PFSK-1 (cell line): Measurements from ENCODE around the gene TMEM132A.

Experiments used
- FOXP2 ChIP-seq: optimal IDR thresholded peaks from 2 replicates; pipeline ENCODE3; 2011; ENCODE audit warnings: borderline replicate concordance, control low read depth, inconsistent platforms; ENCODE audit not compliant: insufficient read depth; ENCODE audit errors: extremely low read length, extremely low read depth
- POLR2AphosphoS5 ChIP-seq: IDR thresholded peaks from 2 replicates; pipeline ENCODE4 v1.6.1; 2012; ENCODE audit warnings: low read depth, mild to moderate bottlenecking, control low read depth, low read length, moderate library complexity
- REST ChIP-seq, 2 experiments: IDR thresholded peaks; 2 replicates each; pipeline versions ENCODE4 v1.6.1 to v1.8.0; 2011 to 2012; ENCODE audit warnings: low read depth in 2 of 2, low read length in 2 of 2, control low read depth in 1 of 2, inconsistent platforms in 1 of 2, mild to moderate bottlenecking in 1 of 2, moderate library complexity in 1 of 2; ENCODE audit not compliant: insufficient read depth in 1 of 2
- SIN3A ChIP-seq: IDR thresholded peaks from 2 replicates; pipeline ENCODE4 v1.6.1; 2012; ENCODE audit warnings: mild to moderate bottlenecking, low read length, moderate library complexity, borderline replicate concordance; ENCODE audit not compliant: insufficient read depth
- TAF1 ChIP-seq: IDR thresholded peaks from 2 replicates; pipeline ENCODE4 v1.6.1; 2012; ENCODE audit warnings: low read length, control low read depth, borderline replicate concordance; ENCODE audit not compliant: insufficient read depth

The TMEM132A gene

DNA sequence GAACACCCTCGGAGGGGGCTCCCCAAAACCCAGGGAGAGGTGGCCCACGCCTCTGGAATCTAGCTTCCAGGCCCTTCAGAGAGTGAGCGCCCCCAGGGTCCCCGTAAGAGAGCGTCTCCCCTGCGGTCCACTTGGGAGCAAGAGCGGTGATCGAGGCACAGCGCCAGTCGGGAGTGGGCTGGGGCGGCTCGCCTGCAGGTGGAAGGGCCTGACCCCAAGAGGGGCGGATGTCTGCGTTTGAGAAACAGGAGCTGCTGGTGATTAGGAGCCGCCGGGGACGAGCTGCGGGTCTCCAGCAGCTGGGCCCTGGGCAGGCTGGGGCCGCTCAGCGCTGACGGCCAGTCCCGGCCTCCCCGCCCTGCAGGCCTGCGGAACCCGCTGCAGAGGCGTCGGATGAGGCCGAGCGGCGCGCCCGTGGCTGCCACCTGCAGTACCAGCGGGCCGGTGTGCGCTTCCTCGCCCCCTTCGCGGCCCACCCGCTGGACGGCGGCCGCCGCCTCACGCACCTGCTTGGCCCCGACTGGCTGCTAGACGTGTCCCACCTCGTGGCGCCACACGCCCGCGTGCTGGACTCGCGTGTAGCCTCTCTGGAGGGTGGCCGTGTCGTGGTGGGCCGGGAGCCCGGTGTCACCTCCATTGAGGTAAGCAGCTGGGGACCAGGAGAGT, 10.0 kb downstream of the TMEM132A start:
- TF ChIP-seq POLR2AphosphoS5 = no peak
- no peak for TF ChIP-seq SIN3A
- no peak for TF ChIP-seq TAF1
- no peak for TF ChIP-seq REST (IDR thresholded peaks at IDR 0.05; ENCODE audit: insufficient read depth in 1 of 2, low read depth in 2 of 2, low read length in 2 of 2)
- TF ChIP-seq FOXP2 = no peak

- TF ChIP-seq SIN3A (no peak), FOXP2 (no peak), TAF1 (no peak), REST (IDR thresholded peaks at IDR 0.05; ENCODE audit: insufficient read depth in 1 of 2, low read depth in 2 of 2, low read length in 2 of 2) (no peak), POLR2AphosphoS5 (no peak)
Observed at GRCh38 chr11:60934790-60935605, 10.7 kb downstream of the TMEM132A start.

DNA sequence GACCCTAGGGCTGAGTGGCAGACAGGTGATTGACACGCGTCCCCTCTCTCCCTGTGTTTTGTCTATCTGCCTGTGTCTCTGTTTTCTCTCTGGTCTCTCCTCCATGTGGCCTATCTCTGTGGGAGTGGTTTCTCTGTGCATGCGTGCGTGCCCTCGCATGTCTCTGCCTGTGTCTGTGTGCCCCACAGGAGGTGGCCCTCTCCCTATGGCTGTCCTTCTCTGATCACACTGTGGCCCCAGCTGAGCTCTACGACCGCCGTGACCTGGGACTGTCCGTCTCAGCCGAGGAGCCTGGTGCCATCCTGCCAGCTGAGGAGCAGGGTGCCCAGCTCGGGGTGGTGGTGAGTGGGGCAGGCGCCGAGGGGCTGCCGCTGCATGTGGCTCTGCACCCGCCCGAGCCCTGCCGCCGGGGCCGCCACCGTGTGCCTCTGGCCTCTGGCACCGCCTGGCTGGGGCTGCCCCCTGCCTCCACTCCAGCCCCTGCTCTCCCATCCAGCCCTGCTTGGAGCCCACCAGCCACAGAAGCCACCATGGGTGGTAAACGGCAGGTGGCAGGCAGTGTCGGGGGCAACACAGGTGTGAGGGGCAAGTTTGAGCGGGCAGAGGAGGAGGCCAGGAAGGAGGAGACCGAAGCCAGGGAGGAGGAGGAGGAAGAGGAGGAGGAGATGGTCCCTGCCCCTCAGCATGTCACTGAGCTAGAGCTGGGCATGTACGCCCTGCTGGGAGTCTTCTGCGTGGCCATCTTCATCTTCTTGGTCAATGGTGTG, 11.6 kb downstream of the TMEM132A start:
- TF ChIP-seq TAF1 (no peak), FOXP2 (no peak), POLR2AphosphoS5 (no peak), SIN3A (no peak), REST (IDR thresholded peaks at IDR 0.05; ENCODE audit: insufficient read depth in 1 of 2, low read depth in 2 of 2, low read length in 2 of 2) (no peak)

DNA sequence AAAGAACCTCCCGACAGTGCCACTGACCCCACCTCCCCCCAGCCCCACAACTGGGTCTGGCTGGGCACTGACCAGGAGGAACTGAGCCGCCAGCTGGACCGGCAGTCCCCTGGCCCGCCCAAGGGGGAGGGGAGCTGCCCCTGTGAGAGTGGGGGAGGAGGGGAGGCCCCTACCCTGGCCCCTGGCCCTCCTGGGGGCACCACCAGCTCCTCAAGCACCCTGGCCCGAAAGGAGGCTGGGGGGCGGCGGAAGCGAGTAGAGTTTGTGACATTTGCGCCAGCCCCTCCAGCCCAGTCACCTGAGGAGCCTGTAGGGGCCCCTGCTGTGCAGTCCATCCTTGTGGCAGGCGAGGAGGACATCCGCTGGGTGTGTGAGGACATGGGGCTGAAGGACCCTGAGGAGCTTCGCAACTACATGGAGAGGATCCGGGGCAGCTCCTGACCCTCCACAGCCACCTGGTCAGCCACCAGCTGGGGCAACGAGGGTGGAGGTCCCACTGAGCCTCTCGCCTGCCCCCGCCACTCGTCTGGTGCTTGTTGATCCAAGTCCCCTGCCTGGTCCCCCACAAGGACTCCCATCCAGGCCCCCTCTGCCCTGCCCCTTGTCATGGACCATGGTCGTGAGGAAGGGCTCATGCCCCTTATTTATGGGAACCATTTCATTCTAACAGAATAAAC, 12.3 kb downstream of the TMEM132A start:
- TF ChIP-seq SIN3A = no peak
- TF ChIP-seq REST (IDR thresholded peaks at IDR 0.05; ENCODE audit: insufficient read depth in 1 of 2, low read depth in 2 of 2, low read length in 2 of 2) = no peak
- no peak for TF ChIP-seq TAF1
- no peak for TF ChIP-seq FOXP2
- TF ChIP-seq POLR2AphosphoS5 = no peak
